Gastroesophageal sphincter (tissue), 4 donors: Measurements from ENCODE around the gene SPEN. TPM values are rescaled to one million over a fixed set of nuclear protein-coding genes. Genes with fewer than 3 reads are reported as not detected.

Experiments used
- ATAC-seq: fragments of 150-250 bp; one replicate; pipeline ENCODE4 v1.9.1; 2016; ENCODE audit warnings: mild to moderate bottlenecking, moderate library complexity
- H3K27ac ChIP-seq, 4 donors: fragments of 200-600 bp; sonication (generic) in 3 of 4; 1 replicate in 3 of 4; 2 replicates in 1 of 4; pipeline ENCODE4 v1.5.1; 2016 to 2019
- H3K27me3 ChIP-seq: fragments of 200-600 bp; sonication (generic); one replicate; pipeline ENCODE4 v1.5.1; 2019
- H3K36me3 ChIP-seq, 2 donors: fragments of 200-600 bp; sonication (generic); one replicate each; pipeline ENCODE4 v1.5.1; 2019; ENCODE audit warnings: control low read depth in 1 of 2
- H3K4me1 ChIP-seq, 3 donors: fragments of 200-600 bp; sonication (generic); 1 replicate in 2 of 3; 2 replicates in 1 of 3; pipeline ENCODE4 v1.5.1; 2016 to 2019; ENCODE audit warnings: control low read depth in 2 of 3
- H3K4me3 ChIP-seq, 2 donors: fragments of 200-600 bp; sonication (generic); one replicate each; pipeline ENCODE4 v1.5.1; 2019; ENCODE audit warnings: mild to moderate bottlenecking in 1 of 2, moderate library complexity in 1 of 2
- H3K9me3 ChIP-seq, 3 donors: fragments of 200-600 bp; sonication (generic); one replicate each; pipeline ENCODE4 v1.5.1; 2017 to 2019; ENCODE audit warnings: control low read depth in 2 of 3
- EP300 ChIP-seq: sonication (generic); formaldehyde crosslinking; IDR thresholded peaks from one replicate; pipeline ENCODE4 v1.6.1; 2017; ENCODE audit warnings: antibody characterized with exemption, mild to moderate bottlenecking
- POLR2A ChIP-seq, 2 donors: fragments of 450-650 bp; IDR thresholded peaks; one replicate each; pipeline ENCODE4 v1.6.1; 2017; ENCODE audit warnings: antibody characterized with exemption in 2 of 2, mild to moderate bottlenecking in 2 of 2, moderate library complexity in 1 of 2
- POLR2AphosphoS5 ChIP-seq: sonication (generic); formaldehyde crosslinking; IDR thresholded peaks from one replicate; pipeline ENCODE4 v1.6.1; 2017; ENCODE audit warnings: antibody characterized with exemption
- WGBS, 2 donors: methylation state at CpG; one replicate each; pipeline ENCODE4 v1.1.5; 2018; ENCODE audit warnings: low coverage in 1 of 2; 5-methylcytosine and 5-hydroxymethylcytosine counted together
- total RNA-seq, 4 donors: library from RNA; depleted of rRNA; stranded (reverse); fragments of >200 nt; gene quantifications; one replicate each; pipeline ENCODE4 v1.1.0, GENCODE V29; 2016
- TF ChIP-seq, protein P1 (sequence below), 4 experiments: fragments of 200-600 bp in 2 of 4; fragments of 450-650 bp in 2 of 4; sonication (generic) in 1 of 4; IDR thresholded peaks; one replicate each; pipeline ENCODE4 v1.5.1; 2017 to 2019; ENCODE audit warnings: antibody characterized with exemption in 4 of 4, mild to moderate bottlenecking in 2 of 4, moderate library complexity in 2 of 4

The SPEN gene
- total RNA-seq, 4 donors from 2014 or later, result 40.3 to 79.4 (median 50.7) TPM

DNA sequence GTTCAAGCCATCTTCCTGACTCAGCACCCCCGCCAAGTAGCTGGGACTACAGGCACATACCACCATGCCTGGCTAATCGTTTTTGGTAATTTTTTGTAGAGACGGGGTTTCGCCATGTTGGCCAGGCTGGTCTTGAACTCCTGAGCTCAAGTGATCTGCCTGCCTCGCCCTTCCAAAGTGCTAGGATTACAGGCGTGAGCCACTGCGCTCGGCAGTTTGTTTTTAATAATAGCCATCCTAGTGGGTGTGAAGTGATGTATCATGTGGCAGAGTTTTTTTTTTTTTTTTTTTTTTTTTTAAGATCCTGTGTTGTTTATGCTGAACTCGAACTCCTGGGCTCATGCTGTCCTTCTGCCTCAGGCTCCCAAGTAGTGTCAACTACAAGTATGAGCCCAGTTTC, 51.8 kb downstream of the SPEN start:
- peak; percentile 50 for ATAC-seq
- 64 to 82% methylated on average over 9 of the region's 9 CpGs for WGBS, 2 donors
- Histone ChIP-seq H3K4me1 (peaks cover 0 to 94% (median 18%) of the 10 kb centered on the region in 3 donors), H3K36me3 (peaks cover 0 to 4% of the 10 kb centered on the region in 2 donors), H3K27me3 (no peaks in the 10 kb centered on the region), H3K27ac (peak overlapping the region; percentile 24 to 62 (median 44)), H3K9me3 (no peaks in the 10 kb centered on the region), H3K4me3 (no peak overlapping the region)
- TF ChIP-seq, protein P1, sequence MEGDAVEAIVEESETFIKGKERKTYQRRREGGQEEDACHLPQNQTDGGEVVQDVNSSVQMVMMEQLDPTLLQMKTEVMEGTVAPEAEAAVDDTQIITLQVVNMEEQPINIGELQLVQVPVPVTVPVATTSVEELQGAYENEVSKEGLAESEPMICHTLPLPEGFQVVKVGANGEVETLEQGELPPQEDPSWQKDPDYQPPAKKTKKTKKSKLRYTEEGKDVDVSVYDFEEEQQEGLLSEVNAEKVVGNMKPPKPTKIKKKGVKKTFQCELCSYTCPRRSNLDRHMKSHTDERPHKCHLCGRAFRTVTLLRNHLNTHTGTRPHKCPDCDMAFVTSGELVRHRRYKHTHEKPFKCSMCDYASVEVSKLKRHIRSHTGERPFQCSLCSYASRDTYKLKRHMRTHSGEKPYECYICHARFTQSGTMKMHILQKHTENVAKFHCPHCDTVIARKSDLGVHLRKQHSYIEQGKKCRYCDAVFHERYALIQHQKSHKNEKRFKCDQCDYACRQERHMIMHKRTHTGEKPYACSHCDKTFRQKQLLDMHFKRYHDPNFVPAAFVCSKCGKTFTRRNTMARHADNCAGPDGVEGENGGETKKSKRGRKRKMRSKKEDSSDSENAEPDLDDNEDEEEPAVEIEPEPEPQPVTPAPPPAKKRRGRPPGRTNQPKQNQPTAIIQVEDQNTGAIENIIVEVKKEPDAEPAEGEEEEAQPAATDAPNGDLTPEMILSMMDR (IDR thresholded peaks at IDR 0.05), result no peak
- TF ChIP-seq EP300, result no peak
- no peak for TF ChIP-seq POLR2A (IDR thresholded peaks at IDR 0.05)
- TF ChIP-seq POLR2AphosphoS5, result no peak

DNA sequence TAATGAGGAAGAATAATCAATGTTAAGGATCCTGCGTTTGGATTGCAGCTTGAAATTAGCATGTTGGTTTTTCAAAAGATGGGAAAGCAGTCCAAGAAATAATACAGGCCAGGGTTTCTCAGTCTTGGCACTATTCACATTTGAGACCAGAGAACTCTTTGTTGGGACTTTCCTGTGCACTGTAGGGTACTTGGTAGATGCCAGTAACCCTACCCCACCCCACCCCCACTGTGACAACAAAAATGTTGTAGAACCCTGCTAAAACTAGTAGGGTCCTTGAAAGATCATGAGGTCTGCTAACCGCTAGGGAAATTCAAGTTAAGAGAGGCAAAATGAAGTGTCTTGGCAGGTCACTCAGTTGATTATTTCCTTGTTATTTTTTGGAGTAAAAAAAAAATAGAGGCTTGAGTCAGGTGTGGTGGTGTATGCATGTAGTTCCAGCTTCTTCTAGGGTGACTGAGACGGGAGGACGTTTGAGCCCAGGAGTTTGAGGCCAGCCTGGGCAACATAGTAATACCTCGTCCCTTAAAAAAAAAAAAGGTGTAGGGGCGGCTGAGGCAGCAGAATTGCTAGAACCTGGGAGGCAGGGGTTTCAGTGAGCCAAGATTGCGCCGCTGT, 53.3 kb downstream of the SPEN start:
- ATAC-seq, result no peak
- peaks cover 0 to 13% of the 10 kb centered on the region in 2 donors for H3K36me3 ChIP-seq
- H3K27ac ChIP-seq, result peak overlapping the region in 3 of 4 donors; percentile 22 to 49 (median 37)

DNA sequence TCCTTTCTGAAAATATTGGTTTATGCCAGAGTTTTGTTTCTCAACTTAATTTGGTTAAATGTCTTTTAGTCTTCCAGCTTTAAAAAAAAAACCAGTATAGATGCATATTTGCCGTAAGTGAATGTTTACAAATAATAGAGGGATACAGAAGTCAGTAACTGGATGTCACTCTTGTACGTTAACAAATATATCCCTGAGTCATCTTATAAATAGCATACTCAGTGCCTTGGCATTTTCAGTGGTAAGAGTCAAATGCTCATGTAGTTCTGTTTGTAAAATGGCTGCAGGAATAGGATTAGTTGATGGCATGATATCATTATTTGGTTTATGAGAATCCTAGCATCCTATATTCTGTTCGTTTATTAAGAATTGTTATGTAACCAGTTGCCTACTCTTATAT, 55.4 kb downstream of the SPEN start:
- Histone ChIP-seq H3K9me3 (no peaks in the 10 kb centered on the region), H3K27ac (peak overlapping the region in 1 of 4 donors; percentile 14), H3K4me1 (peaks cover 0 to 82% (median 18%) of the 10 kb centered on the region in 3 donors), H3K27me3 (no peaks in the 10 kb centered on the region), H3K36me3 (peaks cover 0 to 13% of the 10 kb centered on the region in 2 donors), H3K4me3 (no peak overlapping the region)
- 35 to 62% methylated on average over 3 of the region's 3 CpGs for WGBS, 2 donors
- no peak for ATAC-seq
- TF ChIP-seq POLR2A (IDR thresholded peaks at IDR 0.05) (no peak), POLR2AphosphoS5 (peak; percentile 37), EP300 (no peak)
- TF ChIP-seq, protein P1 (IDR thresholded peaks at IDR 0.05), result no peak

More for the DNA sequence above, 53.3 kb downstream of the SPEN start:
- Histone ChIP-seq H3K4me3 (no peak overlapping the region), H3K9me3 (no peaks in the 10 kb centered on the region), H3K4me1 (peaks cover 0 to 87% (median 18%) of the 10 kb centered on the region in 3 donors), H3K27me3 (no peaks in the 10 kb centered on the region)
- TF ChIP-seq, protein P1 (IDR thresholded peaks at IDR 0.05), result no peak
- no peak for TF ChIP-seq POLR2AphosphoS5
- TF ChIP-seq EP300, result no peak
- TF ChIP-seq POLR2A (IDR thresholded peaks at IDR 0.05), result no peak
- WGBS, 2 donors, result 77 to 79% methylated on average over 7 to 8 of the region's 8 CpGs

DNA sequence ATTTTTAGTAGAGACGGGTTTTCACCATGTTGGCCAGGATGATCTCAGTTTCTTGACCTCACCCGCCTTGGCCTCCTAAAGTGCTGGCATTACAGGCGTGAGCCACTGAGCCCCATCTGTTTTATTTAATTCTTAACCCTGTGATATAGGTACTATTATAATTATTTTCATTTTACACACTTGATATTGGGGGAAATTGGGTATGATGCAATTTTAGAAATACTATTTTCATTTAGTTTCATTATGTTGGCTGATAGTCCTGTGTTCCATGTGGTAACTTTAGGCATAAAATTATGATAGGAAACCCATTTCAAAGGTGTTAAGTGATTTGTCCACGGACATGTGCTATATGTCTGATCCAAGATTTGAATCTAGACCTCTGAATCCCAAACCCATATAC, 61.1 kb downstream of the SPEN start:
- H3K27me3 ChIP-seq, result no peaks in the 10 kb centered on the region
- H3K4me3 ChIP-seq, result no peak overlapping the region
- no peak for TF ChIP-seq POLR2A (IDR thresholded peaks at IDR 0.05)
- TF ChIP-seq, protein P1 (IDR thresholded peaks at IDR 0.05), result no peak
- no peak for TF ChIP-seq POLR2AphosphoS5
- no peak for TF ChIP-seq EP300
- no peaks in the 10 kb centered on the region for H3K9me3 ChIP-seq
- peaks cover 0 to 46% (median 0%) of the 10 kb centered on the region in 3 donors for H3K4me1 ChIP-seq
- peaks cover 10 to 55% of the 10 kb centered on the region in 2 donors for H3K36me3 ChIP-seq
- no peak for ATAC-seq
- WGBS, 2 donors, result 91 to 98% methylated on average over 1 to 4 of the region's 4 CpGs
- H3K27ac ChIP-seq, result no peak overlapping the region

DNA sequence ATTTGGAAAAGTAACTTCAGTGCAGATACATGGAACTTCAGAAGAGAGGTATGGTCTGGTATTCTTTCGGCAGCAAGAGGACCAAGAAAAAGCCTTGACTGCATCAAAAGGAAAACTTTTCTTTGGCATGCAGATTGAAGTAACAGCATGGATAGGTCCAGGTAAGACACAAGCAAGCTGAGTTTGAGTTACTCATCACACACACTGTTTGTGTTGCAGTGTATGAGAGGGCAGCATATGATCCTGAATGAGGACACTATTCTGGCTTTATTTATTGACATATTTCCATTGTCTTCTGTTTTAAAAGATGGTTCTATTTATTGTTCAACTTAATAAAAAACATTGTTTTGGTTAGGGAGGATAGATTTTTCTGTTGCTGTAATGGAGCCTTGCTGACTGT, 63.6 kb downstream of the SPEN start:
- Histone ChIP-seq H3K4me3 (no peak overlapping the region), H3K27ac (no peak overlapping the region), H3K9me3 (no peaks in the 10 kb centered on the region), H3K36me3 (peaks cover 10 to 68% of the 10 kb centered on the region in 2 donors), H3K4me1 (peaks cover 0 to 39% (median 1%) of the 10 kb centered on the region in 3 donors), H3K27me3 (no peaks in the 10 kb centered on the region)
- 94 to 100% methylated on average over 1 of the region's 1 CpG for WGBS, 2 donors
- no peak for ATAC-seq
- TF ChIP-seq EP300, result no peak
- TF ChIP-seq POLR2AphosphoS5, result no peak
- TF ChIP-seq, protein P1 (IDR thresholded peaks at IDR 0.05), result no peak
- TF ChIP-seq POLR2A (IDR thresholded peaks at IDR 0.05), result no peak
